Hippocampal formation (tissue), 2 donors: Measurements from ENCODE around the gene GRID2.

ENCODE experiments used
- DNase-seq, 2 donors: peaks; one replicate each; lab custom pipeline; 2025; lab: John Stamatoyannopoulos, UW

GRID2 gene

DNA sequence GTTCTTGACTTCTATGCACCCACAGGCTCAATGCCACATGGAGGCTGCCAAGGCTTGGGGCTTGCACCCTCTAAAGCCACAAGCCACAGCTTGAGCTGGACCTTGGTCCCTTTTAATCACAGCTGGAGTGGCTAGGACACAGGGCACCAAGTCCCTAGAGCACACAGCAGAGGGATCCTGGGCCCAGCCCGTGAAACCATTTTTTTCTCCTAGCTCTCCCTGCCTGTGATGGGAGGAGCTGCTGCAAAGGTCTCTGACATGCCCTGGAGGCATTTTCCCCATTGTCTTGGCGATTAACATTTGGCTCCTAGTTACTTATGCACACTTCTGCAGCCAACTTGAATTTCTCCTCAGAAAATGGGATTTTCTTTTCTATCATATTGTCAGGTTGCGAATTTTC, 410.9 kb downstream of the GRID2 start:
- no peak for DNase-seq

DNA sequence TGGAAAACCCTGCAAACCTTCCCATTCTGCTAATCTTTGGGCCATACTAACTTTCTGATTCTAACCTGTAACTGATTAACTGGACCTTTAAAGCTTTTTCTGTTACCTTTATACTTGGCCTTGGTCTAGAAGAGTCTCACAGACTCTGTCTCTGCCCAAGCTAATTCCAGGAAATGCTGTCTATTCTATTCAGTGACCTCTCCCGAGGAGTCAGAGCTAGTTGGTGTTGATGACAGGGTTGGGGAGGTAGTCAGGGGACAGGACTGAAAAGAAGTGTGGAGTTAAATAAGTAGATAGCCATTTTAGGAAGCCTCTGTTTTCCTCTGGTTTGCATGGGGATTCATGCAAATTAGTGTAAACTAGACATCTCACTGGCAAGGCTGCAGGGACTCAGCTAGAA, 429.5 kb downstream of the GRID2 start:
- no peak for DNase-seq

GRCh38 chr4:92735025-92735665, 431.4 kb downstream of the GRID2 start:
- DNase-seq = no peak

- no peak for DNase-seq
These were observed 456.7 kb downstream of the GRID2 start for GRCh38 chr4:92760433-92760832.

GRCh38 chr4:92776080-92776479, 472.3 kb downstream of the GRID2 start:
- DNase-seq = no peak

GRCh38 chr4:92789741-92790140, 486.0 kb downstream of the GRID2 start:
- DNase-seq = no peak

DNA sequence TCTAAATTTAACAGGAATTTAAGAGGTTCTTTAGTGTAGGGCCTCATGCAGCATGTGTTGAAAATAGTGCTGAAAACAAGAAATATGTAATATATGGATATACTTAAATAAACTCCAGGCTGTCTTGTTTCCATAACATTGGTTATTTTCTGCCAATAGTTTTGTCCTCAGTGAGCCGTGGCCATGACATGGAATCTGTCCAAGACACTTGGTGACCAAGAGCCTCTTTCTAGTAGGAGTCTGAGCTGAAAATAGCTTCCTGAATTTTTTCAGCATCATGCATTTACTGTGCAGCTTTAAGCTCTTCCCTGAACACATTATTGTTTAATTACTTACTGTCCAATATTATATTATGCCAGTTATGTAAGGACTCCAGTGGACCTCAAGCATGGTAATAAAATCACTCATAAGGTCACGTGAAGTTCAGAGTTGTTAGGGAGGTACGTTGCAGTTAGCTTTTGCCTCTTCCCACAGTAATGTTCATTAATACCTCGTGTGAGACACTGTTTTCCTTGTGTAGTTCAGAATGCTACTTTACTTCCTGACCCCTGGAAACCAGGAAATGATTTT, 488.2 kb downstream of the GRID2 start:
- DNase-seq = no peak

DNA sequence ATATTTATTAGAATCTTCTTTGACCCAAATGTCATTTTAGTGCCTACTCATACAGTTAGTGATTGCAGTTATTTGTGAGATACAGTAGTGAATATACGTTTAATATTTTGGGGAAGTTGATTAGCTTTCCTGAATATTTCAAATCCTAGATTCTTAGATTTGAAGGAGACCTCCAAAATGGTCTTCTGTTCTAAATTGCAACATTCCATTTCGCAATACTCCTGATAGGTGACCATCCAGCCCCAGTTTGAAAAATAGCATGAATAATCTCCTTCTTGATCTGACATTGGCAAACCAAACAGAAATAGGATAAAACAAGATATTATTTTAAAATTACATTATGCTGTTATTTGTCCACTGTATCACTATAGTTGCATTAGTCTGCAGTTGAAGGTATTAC, 505.6 kb downstream of the GRID2 start:
- no peak for DNase-seq

DNA sequence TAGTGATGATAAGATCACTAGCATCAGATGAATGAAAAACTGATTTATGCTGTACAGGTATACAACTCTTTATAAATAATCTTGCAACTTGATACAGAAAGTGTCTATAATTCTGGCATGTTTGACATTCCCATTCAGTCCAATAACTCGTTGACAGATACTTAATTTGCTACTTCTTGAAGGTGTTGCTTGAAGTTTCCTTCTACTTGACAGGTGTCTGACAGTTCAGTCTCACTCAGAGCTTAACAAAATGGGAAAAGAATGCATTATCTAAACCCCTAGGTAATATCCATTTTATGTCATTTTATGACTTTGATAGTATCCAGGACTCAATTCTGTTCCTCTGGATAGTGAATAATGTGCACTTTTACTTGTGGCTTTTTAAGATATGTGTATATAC, 508.9 kb downstream of the GRID2 start:
- DNase-seq = no peak

- DNase-seq = no peak
These were observed 510.9 kb downstream of the GRID2 start for GRCh38 chr4:92814677-92815076.

GRCh38 chr4:92825256-92825655, 521.5 kb downstream of the GRID2 start:
- no peak for DNase-seq

GRCh38 chr4:92825791-92826190, 522.0 kb downstream of the GRID2 start:
- DNase-seq = no peak

- DNase-seq = no peak
These were observed 527.0 kb downstream of the GRID2 start for GRCh38 chr4:92830771-92831170.

GRCh38 chr4:92840880-92841279, 537.1 kb downstream of the GRID2 start:
- DNase-seq = no peak

DNA sequence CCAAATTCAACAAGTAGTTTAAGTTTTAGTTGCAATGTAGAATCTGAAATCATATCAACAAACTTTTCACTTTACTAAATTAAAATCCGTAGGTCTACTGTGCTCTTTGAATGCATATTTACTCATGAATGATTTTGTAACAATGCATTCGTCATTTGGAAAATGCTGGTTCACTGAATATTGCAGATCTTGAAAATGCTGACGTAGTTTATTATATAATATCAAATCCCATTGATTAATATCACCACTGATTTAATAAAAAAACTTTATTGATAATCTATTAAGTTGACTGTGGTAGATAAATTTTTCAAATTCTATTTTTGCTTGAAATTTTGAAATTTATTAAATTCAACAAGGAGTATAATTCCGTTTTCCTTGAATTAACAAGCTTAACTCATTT, 540.0 kb downstream of the GRID2 start:
- no peak for DNase-seq

- DNase-seq = no peak
These were observed 543.3 kb downstream of the GRID2 start for GRCh38 chr4:92847026-92847425.

DNA sequence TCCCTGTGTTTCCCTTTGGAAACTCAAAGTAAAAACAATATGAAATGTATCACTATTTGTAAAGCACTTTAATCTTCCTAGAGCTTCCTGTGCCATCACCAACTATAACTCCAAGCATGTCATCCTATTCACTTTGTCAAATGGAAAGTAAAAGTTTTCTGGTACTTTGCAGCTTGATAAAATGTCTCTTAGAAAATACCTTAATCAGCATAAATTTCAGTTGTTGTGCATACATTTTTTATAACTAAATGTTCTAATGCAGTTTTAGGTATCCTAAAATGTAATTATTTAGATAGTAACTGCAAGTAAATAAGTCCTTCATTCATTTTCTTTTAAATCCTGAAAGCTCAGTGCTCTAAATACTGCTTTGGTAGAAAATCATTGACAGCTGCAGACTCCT, 558.7 kb downstream of the GRID2 start:
- no peak for DNase-seq

DNA sequence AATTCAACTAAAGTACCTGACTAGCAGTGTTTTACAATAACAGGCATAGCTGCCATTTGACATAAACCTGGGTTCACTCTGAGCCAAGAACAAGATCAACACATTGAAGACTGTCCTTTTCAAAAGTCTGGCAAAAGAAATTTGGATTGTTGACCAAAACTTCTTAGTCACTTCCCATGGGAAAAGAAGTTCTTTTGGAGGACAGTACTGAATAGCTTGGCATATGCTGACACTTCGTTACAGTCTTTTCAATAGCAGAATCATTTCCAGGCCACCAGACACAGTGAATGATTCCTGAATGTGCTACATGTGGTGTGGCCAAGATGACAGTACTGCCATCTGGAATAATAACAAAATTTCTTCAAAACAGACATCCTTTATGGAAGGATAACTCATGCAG, 560.3 kb downstream of the GRID2 start:
- DNase-seq = peak in 1 of 2 donors; percentile 30

DNA sequence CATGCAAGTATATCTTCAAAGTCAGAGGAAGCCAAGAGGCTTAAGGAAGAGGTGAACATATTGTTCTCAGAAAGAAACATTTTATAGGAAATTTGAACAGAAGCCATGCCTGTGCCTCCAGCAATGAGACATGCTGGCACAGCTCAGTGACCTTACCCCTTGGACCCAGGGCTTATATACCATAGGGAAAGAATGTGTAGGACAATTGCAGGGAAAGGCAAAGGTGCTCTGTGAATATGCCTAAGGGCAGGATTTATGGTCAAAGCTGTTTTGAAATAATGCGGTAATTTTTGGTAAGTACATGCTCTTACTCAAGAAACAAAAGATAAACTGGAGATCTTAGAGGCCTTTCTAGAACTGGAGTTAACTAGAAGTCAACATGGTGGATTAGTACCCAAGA, 568.8 kb downstream of the GRID2 start:
- no peak for DNase-seq

DNA sequence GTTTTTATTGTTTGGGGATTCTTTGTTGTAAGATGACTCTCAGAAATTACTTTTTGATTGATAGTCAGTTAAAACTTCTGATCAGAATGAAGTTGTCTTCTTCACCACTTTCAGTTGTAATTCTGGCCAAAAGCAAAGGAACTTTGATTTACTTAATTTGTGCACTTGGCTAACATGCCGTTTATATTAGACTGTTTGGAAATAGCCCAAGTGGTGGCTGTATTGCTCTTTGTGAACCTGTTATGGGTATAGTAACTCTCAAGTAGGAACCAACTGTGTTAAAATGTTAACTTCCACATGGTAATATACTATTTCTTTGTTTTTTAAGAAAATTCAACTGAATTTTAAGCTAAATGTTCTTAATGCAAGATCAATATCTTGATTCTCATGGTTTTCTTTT, 581.9 kb downstream of the GRID2 start:
- no peak for DNase-seq

GRCh38 chr4:92952426-92952825, 648.7 kb downstream of the GRID2 start:
- DNase-seq = no peak

GRCh38 chr4:92952897-92953296, 649.1 kb downstream of the GRID2 start:
- no peak for DNase-seq

- no peak for DNase-seq
These were observed 649.7 kb downstream of the GRID2 start for GRCh38 chr4:92953462-92953861.

DNA sequence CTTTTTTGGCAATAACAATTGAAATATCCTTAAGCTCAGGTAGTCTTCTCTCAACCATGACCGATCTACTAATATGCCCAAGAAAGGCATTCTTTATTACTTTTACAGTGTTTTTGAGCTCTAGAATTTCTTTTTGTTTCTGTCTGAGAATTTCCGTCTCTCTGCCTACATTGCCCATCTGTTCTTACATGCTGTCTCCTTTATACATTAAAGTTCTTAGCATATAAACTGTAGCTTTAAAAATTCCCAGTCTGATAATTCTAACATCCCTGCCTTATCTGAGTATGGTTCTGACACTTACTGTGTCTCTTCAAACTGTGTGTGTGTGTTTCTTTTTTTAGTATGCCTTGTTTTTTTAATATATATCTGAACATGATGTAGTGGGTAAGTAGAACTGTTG, 658.1 kb downstream of the GRID2 start:
- no peak for DNase-seq
